ENCODE results near the gene CHSY3.

The CHSY3 gene

GRCh38 chr5:130135506-130135905 is 231.2 kb downstream of the CHSY3 start:
- H3K4me1 ChIP-seq (ENCODE audit: control insufficient read depth, insufficient read depth, low read length), result no peaks in the 10 kb centered on the region
- H3K36me3 ChIP-seq (ENCODE audit: control insufficient read depth, insufficient read depth, low read length), result no peaks in the 10 kb centered on the region
- H3K9me3 ChIP-seq (ENCODE audit: control insufficient read depth, low read length), result no peaks in the 10 kb centered on the region
- no peak overlapping the region for H3K4me3 ChIP-seq (ENCODE audit: insufficient read depth, low read depth, low read length)
- WGBS, 2 experiments, result 92% methylated on average over 1 of the region's 2 CpGs; no CpG with 5 or more reads in 1 of the 2 experiments
- H3K27me3 ChIP-seq (ENCODE audit: control insufficient read depth, insufficient read depth, low read length, poor library complexity, severe bottlenecking), result no peaks in the 10 kb centered on the region
- no peak overlapping the region for H3K27ac ChIP-seq (ENCODE audit: insufficient read depth, low read depth, low read length, poor library complexity, severe bottlenecking)

GRCh38 chr5:130136300-130136699 is 232.0 kb downstream of the CHSY3 start:
- no peaks in the 10 kb centered on the region for H3K4me1 ChIP-seq (ENCODE audit: control insufficient read depth, insufficient read depth, low read length)
- no peaks in the 10 kb centered on the region for H3K9me3 ChIP-seq (ENCODE audit: control insufficient read depth, low read length)
- no peaks in the 10 kb centered on the region for H3K36me3 ChIP-seq (ENCODE audit: control insufficient read depth, insufficient read depth, low read length)
- H3K4me3 ChIP-seq (ENCODE audit: insufficient read depth, low read depth, low read length), result no peak overlapping the region
- H3K27ac ChIP-seq (ENCODE audit: insufficient read depth, low read depth, low read length, poor library complexity, severe bottlenecking), result no peak overlapping the region
- no peaks in the 10 kb centered on the region for H3K27me3 ChIP-seq (ENCODE audit: control insufficient read depth, insufficient read depth, low read length, poor library complexity, severe bottlenecking)

- no peak overlapping the region for H3K27ac ChIP-seq (ENCODE audit: insufficient read depth, low read depth, low read length, poor library complexity, severe bottlenecking)
- no peaks in the 10 kb centered on the region for H3K9me3 ChIP-seq (ENCODE audit: control insufficient read depth, low read length)
- H3K27me3 ChIP-seq (ENCODE audit: control insufficient read depth, insufficient read depth, low read length, poor library complexity, severe bottlenecking), result no peaks in the 10 kb centered on the region
- no peak overlapping the region for H3K4me3 ChIP-seq (ENCODE audit: insufficient read depth, low read depth, low read length)
- no peaks in the 10 kb centered on the region for H3K36me3 ChIP-seq (ENCODE audit: control insufficient read depth, insufficient read depth, low read length)
- no peaks in the 10 kb centered on the region for H3K4me1 ChIP-seq (ENCODE audit: control insufficient read depth, insufficient read depth, low read length)
- WGBS, 2 experiments, result 75 to 90% methylated on average over 1 of the region's 1 CpG
These were observed 233.4 kb downstream of the CHSY3 start for GRCh38 chr5:130137681-130138080.

- no peaks in the 10 kb centered on the region for H3K4me1 ChIP-seq (ENCODE audit: control insufficient read depth, insufficient read depth, low read length)
- H3K36me3 ChIP-seq (ENCODE audit: control insufficient read depth, insufficient read depth, low read length), result no peaks in the 10 kb centered on the region
- H3K9me3 ChIP-seq (ENCODE audit: control insufficient read depth, low read length), result no peaks in the 10 kb centered on the region
- H3K27ac ChIP-seq (ENCODE audit: insufficient read depth, low read depth, low read length, poor library complexity, severe bottlenecking), result no peak overlapping the region
- H3K27me3 ChIP-seq (ENCODE audit: control insufficient read depth, insufficient read depth, low read length, poor library complexity, severe bottlenecking), result no peaks in the 10 kb centered on the region
- no peak overlapping the region for H3K4me3 ChIP-seq (ENCODE audit: insufficient read depth, low read depth, low read length)
These were observed 234.3 kb downstream of the CHSY3 start for GRCh38 chr5:130138406-130139045.

- Histone ChIP-seq H3K9me3 (ENCODE audit: control insufficient read depth, low read length) (peaks cover 3% of the 10 kb centered on the region), H3K27ac (ENCODE audit: insufficient read depth, low read depth, low read length, poor library complexity, severe bottlenecking) (no peak overlapping the region), H3K4me1 (ENCODE audit: control insufficient read depth, insufficient read depth, low read length) (no peaks in the 10 kb centered on the region), H3K36me3 (ENCODE audit: control insufficient read depth, insufficient read depth, low read length) (no peaks in the 10 kb centered on the region), H3K27me3 (ENCODE audit: control insufficient read depth, insufficient read depth, low read length, poor library complexity, severe bottlenecking) (no peaks in the 10 kb centered on the region), H3K4me3 (ENCODE audit: insufficient read depth, low read depth, low read length) (no peak overlapping the region)
- 74 to 81% methylated on average over 3 of the region's 3 CpGs for WGBS, 2 experiments
These were observed 237.5 kb downstream of the CHSY3 start for GRCh38 chr5:130141659-130142320.

- Histone ChIP-seq H3K4me3 (ENCODE audit: insufficient read depth, low read depth, low read length) (no peak overlapping the region), H3K27me3 (ENCODE audit: control insufficient read depth, insufficient read depth, low read length, poor library complexity, severe bottlenecking) (no peaks in the 10 kb centered on the region), H3K9me3 (ENCODE audit: control insufficient read depth, low read length) (no peaks in the 10 kb centered on the region), H3K36me3 (ENCODE audit: control insufficient read depth, insufficient read depth, low read length) (no peaks in the 10 kb centered on the region), H3K27ac (ENCODE audit: insufficient read depth, low read depth, low read length, poor library complexity, severe bottlenecking) (no peak overlapping the region), H3K4me1 (ENCODE audit: control insufficient read depth, insufficient read depth, low read length) (no peaks in the 10 kb centered on the region)
- 80 to 82% methylated on average over 2 of the region's 2 CpGs for WGBS, 2 experiments
These were observed 247.0 kb downstream of the CHSY3 start for GRCh38 chr5:130151239-130151638.

GRCh38 chr5:130155345-130156011 is 251.2 kb downstream of the CHSY3 start:
- Histone ChIP-seq H3K4me1 (ENCODE audit: control insufficient read depth, insufficient read depth, low read length) (no peaks in the 10 kb centered on the region), H3K4me3 (ENCODE audit: insufficient read depth, low read depth, low read length) (no peak overlapping the region), H3K9me3 (ENCODE audit: control insufficient read depth, low read length) (no peaks in the 10 kb centered on the region), H3K27me3 (ENCODE audit: control insufficient read depth, insufficient read depth, low read length, poor library complexity, severe bottlenecking) (no peaks in the 10 kb centered on the region), H3K36me3 (ENCODE audit: control insufficient read depth, insufficient read depth, low read length) (no peaks in the 10 kb centered on the region), H3K27ac (ENCODE audit: insufficient read depth, low read depth, low read length, poor library complexity, severe bottlenecking) (no peak overlapping the region)
- WGBS, 2 experiments, result 52 to 57% methylated on average over 5 of the region's 5 CpGs

GRCh38 chr5:130158036-130158435 is 253.8 kb downstream of the CHSY3 start:
- WGBS, 2 experiments, result 90 to 95% methylated on average over 3 of the region's 3 CpGs
- Histone ChIP-seq H3K4me3 (ENCODE audit: insufficient read depth, low read depth, low read length) (no peak overlapping the region), H3K9me3 (ENCODE audit: control insufficient read depth, low read length) (no peaks in the 10 kb centered on the region), H3K27me3 (ENCODE audit: control insufficient read depth, insufficient read depth, low read length, poor library complexity, severe bottlenecking) (no peaks in the 10 kb centered on the region), H3K36me3 (ENCODE audit: control insufficient read depth, insufficient read depth, low read length) (no peaks in the 10 kb centered on the region), H3K27ac (ENCODE audit: insufficient read depth, low read depth, low read length, poor library complexity, severe bottlenecking) (no peak overlapping the region), H3K4me1 (ENCODE audit: control insufficient read depth, insufficient read depth, low read length) (no peaks in the 10 kb centered on the region)

GRCh38 chr5:130159968-130160367 is 255.7 kb downstream of the CHSY3 start:
- no peaks in the 10 kb centered on the region for H3K9me3 ChIP-seq (ENCODE audit: control insufficient read depth, low read length)
- no peak overlapping the region for H3K27ac ChIP-seq (ENCODE audit: insufficient read depth, low read depth, low read length, poor library complexity, severe bottlenecking)
- 97% methylated on average over 3 of the region's 3 CpGs for WGBS, 2 experiments
- H3K27me3 ChIP-seq (ENCODE audit: control insufficient read depth, insufficient read depth, low read length, poor library complexity, severe bottlenecking), result no peaks in the 10 kb centered on the region
- H3K36me3 ChIP-seq (ENCODE audit: control insufficient read depth, insufficient read depth, low read length), result no peaks in the 10 kb centered on the region
- H3K4me3 ChIP-seq (ENCODE audit: insufficient read depth, low read depth, low read length), result no peak overlapping the region
- H3K4me1 ChIP-seq (ENCODE audit: control insufficient read depth, insufficient read depth, low read length), result no peaks in the 10 kb centered on the region

- H3K27me3 ChIP-seq (ENCODE audit: control insufficient read depth, insufficient read depth, low read length, poor library complexity, severe bottlenecking), result no peaks in the 10 kb centered on the region
- H3K4me3 ChIP-seq (ENCODE audit: insufficient read depth, low read depth, low read length), result no peak overlapping the region
- H3K9me3 ChIP-seq (ENCODE audit: control insufficient read depth, low read length), result no peaks in the 10 kb centered on the region
- H3K27ac ChIP-seq (ENCODE audit: insufficient read depth, low read depth, low read length, poor library complexity, severe bottlenecking), result no peak overlapping the region
- H3K4me1 ChIP-seq (ENCODE audit: control insufficient read depth, insufficient read depth, low read length), result peaks cover 8% of the 10 kb centered on the region
- no peaks in the 10 kb centered on the region for H3K36me3 ChIP-seq (ENCODE audit: control insufficient read depth, insufficient read depth, low read length)
- 93 to 97% methylated on average over 3 of the region's 3 CpGs for WGBS, 2 experiments
These were observed 260.7 kb downstream of the CHSY3 start for GRCh38 chr5:130164966-130165365.
